ENCODE data around the gene CALCA.

DNA sequence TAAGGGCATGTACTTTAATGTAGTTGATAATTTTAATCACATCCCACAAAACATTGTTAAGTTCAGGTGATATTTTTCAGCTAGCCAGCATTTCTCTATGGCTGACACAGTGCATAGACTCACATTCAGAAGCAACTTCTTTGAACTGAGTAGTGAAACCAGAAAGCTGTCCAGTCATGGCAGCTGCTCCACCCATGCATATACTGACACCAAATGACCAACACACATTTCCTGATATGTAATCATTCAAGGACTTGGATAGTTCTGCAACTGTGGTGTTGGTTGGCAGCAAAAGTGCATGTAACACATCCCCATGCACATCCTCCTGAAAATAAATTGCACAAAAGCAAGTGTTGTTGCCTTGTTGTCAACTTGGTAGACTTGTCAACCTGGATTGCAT lies 39.7 kb downstream of the CALCA start:
- TF ChIP-seq, protein P1, sequence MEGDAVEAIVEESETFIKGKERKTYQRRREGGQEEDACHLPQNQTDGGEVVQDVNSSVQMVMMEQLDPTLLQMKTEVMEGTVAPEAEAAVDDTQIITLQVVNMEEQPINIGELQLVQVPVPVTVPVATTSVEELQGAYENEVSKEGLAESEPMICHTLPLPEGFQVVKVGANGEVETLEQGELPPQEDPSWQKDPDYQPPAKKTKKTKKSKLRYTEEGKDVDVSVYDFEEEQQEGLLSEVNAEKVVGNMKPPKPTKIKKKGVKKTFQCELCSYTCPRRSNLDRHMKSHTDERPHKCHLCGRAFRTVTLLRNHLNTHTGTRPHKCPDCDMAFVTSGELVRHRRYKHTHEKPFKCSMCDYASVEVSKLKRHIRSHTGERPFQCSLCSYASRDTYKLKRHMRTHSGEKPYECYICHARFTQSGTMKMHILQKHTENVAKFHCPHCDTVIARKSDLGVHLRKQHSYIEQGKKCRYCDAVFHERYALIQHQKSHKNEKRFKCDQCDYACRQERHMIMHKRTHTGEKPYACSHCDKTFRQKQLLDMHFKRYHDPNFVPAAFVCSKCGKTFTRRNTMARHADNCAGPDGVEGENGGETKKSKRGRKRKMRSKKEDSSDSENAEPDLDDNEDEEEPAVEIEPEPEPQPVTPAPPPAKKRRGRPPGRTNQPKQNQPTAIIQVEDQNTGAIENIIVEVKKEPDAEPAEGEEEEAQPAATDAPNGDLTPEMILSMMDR (IDR thresholded peaks at IDR 0.05; ENCODE audit: insufficient read depth, low read length, poor library complexity, severe bottlenecking), result no peak
- TF ChIP-seq EZH2phosphoT487 (conservative IDR thresholded peaks at IDR 0.05; ENCODE audit: low read length), result no peak
